HG03175 (cell line): ENCODE data around the gene C8A.

ENCODE experiments used
- ATAC-seq: cut with Tn5 transposase; IDR thresholded peaks from one replicate; pipeline ENCODE4 v1.9.1; 2021; ENCODE audit warnings: mild to moderate bottlenecking, moderate library complexity; ENCODE audit not compliant: unreplicated experiment

The C8A gene

GRCh38 chr1:56854521-56855099 is at the start of gene C8A:
C8A (plus strand) TSS chr1:56854797; CDS start chr1:56854902, 105 bp downstream.
- ATAC-seq = no peak

DNA sequence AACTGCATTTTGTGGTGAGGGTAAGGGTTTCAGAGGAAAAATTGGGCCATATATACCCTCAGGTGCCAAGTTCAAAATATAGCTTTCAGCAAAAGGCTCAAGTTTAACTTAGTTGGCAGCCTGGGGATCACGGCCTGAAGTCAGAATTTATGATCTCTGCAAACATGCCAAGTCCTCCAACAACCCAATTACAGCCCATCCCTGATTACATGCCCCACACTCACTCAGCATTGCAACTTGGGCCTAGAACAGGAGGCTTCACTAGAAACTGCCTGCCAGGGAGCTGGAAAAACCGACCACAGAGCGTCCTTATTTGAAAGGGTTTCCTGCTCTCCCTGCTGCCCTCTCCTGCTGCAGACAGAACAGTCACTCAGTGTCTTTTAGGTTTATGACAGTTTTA is 47.8 kb upstream of the C8A start:
- no peak for ATAC-seq

GRCh38 chr1:56808410-56808809 is 46.2 kb upstream of the C8A start:
- no peak for ATAC-seq

DNA sequence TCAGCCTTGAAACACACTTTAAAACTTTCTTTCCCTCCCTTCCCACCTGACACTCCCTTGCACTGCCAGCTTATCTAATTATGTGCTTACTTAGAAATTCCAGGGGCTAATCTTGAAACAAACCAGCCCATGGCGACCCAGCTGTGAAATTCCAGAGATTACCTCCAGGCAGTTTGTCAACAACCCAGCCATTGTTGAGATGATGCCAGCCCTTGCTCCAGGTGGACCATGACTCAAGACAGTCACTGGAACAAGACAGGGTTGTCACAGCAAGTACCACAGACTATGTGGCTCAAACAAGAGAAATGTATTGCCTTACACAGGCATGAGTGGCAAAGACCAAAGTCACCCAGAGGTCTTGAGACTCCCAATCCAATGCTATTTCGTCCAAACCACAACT is 43.3 kb upstream of the C8A start:
- no peak for ATAC-seq

- ATAC-seq = no peak
Observed at GRCh38 chr1:56814205-56814604, 40.4 kb upstream of the C8A start.

- ATAC-seq = no peak
Observed at GRCh38 chr1:56816264-56816663, 38.3 kb upstream of the C8A start.

GRCh38 chr1:56816909-56817308 is 37.7 kb upstream of the C8A start:
- no peak for ATAC-seq

DNA sequence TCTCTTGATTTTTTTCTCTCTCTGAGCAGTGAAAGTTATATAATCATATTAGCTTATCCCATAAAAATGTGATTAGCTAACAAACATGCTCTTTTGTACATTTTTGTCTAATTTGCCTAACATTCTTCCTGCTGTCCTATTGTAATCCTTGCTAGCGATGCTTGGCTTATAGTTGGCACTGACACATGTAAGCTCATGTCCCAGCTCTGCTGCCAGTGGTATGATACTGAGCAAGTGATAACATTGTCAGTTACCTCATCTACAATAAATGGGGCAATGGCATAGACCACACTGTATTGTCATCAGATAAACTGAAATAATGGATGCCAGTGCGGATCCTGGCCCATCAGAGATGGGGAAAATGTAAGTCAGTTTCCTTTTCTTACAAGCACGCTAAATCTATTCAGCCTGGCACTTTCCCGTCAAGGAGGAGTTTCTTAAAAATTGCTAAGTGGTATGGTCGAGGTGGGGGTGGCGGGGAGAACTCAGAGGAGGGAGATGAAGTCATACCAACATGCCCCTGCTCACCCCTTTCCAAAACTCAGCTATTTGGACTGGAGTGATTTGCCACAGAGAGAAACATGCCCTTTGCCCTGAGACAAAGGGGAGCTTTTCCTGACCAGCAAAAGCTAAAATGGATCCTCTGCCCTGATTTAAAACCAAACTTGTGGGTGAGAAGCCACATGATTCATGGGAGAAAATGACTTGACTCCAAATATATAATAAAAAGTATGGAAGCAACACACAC is 36.7 kb upstream of the C8A start:
- ATAC-seq = no peak

DNA sequence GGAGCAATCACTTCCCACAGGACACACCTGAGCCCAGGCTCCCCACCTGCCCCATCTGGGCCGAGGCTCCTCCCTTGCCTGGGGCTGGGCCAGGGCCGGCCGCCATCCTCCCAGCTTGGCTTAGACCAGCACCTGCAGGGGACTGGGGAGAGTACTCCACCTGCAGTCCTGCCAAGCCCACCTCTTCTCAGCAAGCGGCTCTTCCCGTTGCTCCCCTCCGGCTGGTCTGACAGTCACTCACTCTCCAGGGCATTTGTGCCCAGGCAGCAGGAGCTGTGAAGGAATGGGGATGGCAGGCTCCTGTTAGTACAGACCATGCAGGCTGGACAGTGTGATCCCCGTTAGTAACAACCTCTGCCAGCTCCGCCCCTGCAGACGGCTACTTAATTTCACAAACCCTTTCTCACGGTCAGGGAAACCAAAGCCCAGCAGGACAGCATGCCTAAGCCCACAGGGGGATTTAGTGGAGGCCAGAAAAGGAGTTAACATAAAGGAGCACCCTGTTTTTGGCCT is 35.2 kb upstream of the C8A start, which contains the start of gene FYB2:
Gene FYB2, minus strand, starts transcription at position 18 of the 513 bp plus-strand sequence. CDS start 114 bp downstream, outside the sequence.
- ATAC-seq = no peak

- ATAC-seq = peak; percentile 84
Observed at GRCh38 chr1:56820755-56821461, 33.7 kb upstream of the C8A start.

- ATAC-seq = no peak
Observed at GRCh38 chr1:56821462-56821797, 33.2 kb upstream of the C8A start.

- no peak for ATAC-seq
Observed at GRCh38 chr1:56824271-56824670, 30.3 kb upstream of the C8A start.

- ATAC-seq = no peak
Observed at GRCh38 chr1:56824938-56825337, 29.7 kb upstream of the C8A start.

DNA sequence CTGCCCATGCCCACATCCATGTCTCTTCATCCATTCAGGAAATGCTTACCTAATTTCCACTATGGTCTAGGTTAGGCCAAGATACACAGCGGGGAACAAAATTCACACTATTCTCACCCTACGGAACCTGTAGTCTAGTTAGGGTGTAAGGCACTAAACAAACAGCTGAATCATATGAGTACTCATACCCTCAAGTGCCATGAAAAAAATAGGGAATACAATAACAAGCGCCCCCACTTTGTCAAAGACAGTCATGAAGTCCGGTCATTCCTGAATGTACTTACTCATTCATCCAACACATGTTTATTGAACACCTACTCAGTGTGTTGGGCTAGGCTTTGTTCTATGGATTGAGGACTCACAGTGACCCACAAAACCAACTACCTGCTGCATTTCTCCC is 29.2 kb upstream of the C8A start:
- ATAC-seq = no peak

DNA sequence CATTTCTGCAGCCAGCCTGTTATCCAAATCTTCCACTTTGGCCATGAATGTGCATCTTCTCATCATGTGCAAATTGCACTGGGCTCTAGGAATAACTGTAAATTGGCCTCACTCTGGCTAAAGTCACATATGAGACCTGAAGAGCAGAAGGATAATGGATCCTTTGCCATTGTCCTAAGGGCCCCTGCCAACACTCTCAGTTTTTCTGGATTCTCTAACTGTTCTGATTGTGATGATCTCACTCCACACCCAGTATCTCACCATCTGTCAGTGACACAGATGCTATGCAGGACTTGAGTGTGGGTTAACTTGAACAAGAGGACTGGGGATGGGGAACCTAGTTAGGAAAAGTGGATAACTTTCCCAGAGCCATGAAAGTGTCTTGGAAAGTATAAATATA is 26.9 kb upstream of the C8A start:
- ATAC-seq = no peak

DNA sequence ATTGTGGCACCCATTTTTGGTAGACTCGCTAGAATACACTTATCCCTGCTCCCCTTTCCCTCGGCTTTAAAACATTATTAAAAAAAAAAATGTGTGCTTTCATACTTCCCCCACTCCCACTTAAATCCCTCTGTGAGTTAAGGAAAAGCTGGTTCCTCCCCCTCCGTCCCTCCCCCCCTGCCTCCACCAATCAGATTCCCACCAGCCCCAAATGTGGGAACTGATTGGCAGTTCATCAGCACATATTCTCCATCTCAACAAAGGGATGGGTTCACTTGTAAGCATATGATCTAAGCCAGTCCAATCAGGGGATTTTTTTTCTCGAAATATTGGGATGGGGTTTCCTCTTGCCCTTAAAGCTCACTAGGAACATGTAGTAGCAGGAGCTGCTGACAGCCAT is 24.5 kb upstream of the C8A start:
- ATAC-seq = no peak

- ATAC-seq = peak; percentile 85
Observed at GRCh38 chr1:56831871-56832693, 22.5 kb upstream of the C8A start.

DNA sequence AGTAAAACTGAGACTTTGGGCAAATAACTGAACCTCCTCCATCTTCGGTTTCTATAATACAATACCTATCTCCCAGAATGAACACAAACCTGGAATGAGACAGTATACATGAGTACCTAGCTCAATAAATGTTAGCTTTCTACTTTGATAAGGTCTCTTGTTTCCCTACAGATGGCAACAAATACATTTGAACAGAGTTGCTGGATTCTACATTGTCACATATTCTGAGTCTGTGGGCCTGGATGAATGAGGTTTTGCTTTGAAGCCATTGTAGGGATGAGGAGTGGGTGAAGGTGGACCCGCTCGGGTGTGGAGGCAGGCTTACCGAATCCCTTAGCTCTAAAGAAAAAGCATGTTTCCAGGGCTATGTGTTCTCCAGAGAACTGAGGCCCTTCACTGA is 21.5 kb upstream of the C8A start:
- no peak for ATAC-seq

- no peak for ATAC-seq
Observed at GRCh38 chr1:56834137-56834900, 20.3 kb upstream of the C8A start.

DNA sequence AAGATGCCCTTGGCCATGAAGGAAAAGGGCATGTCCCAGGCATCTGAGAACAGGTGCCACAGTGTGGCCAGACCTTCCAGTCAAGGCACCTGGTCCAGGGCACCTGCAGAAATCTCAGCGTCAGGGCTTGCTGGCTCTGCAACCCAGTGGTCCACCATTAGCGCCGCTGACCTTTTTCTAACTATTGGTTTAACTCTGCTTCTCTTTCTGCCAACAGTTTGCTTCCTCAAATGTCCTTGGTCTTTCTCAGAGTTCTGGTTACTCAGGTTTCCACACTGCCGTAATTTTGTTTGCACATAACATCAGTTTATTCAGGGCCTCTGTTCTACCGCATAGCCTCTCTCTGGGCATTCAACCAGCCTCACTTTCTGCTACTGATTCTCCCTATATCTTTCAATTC is 18.9 kb upstream of the C8A start:
- no peak for ATAC-seq
